Heart right ventricle (tissue), 16 donors: ENCODE data around the gene DCHS1. TPM values are rescaled to one million over a fixed set of nuclear protein-coding genes. Genes with fewer than 3 reads are reported as not detected.

Experiments
- ATAC-seq, 8 donors: fragments of 200-7000 bp; cut with Tn5 transposase; one replicate each; pipeline ENCODE4 v1.9.1; 2020; ENCODE audit warnings: mild to moderate bottlenecking in 8 of 8, moderate library complexity in 8 of 8, moderate number of reproducible peaks in 1 of 8
- DNase-seq, 2 donors: peaks; one replicate each; pipeline ENCODE4 v3.0.0-alpha.2; 2020
- H3K27ac ChIP-seq, 10 donors: fragments of 200-600 bp; sonication (generic) in 2 of 10; one replicate each; pipeline versions ENCODE4 v1.5.0 to v1.8.0; 2020 to 2022; ENCODE audit warnings: mild to moderate bottlenecking in 3 of 10
- H3K27me3 ChIP-seq, 7 donors: fragments of 200-600 bp; one replicate each; pipeline ENCODE4 v1.8.0; 2021 to 2022; ENCODE audit warnings: mild to moderate bottlenecking in 2 of 7
- H3K36me3 ChIP-seq, 9 donors: fragments of 200-600 bp; sonication (generic) in 1 of 9; one replicate each; pipeline versions ENCODE4 v1.5.0 to v1.8.0; 2020 to 2022; ENCODE audit warnings: mild to moderate bottlenecking in 2 of 9
- H3K4me1 ChIP-seq, 9 donors: fragments of 200-600 bp; sonication (generic) in 1 of 9; one replicate each; pipeline versions ENCODE4 v1.5.0 to v1.8.0; 2020 to 2022; ENCODE audit warnings: mild to moderate bottlenecking in 4 of 9
- H3K4me3 ChIP-seq, 10 donors: fragments of 200-600 bp; sonication (generic) in 2 of 10; one replicate each; pipeline versions ENCODE4 v1.5.0 to v1.8.0; 2020 to 2022; ENCODE audit warnings: mild to moderate bottlenecking in 7 of 10, moderate library complexity in 2 of 10
- H3K9me3 ChIP-seq, 11 donors: fragments of 200-600 bp in 10 of 11; sonication (generic) in 2 of 11; one replicate each; pipeline versions ENCODE4 v1.5.0 to v1.8.0; 2013 to 2022; ENCODE audit warnings: mild to moderate bottlenecking in 2 of 11, control low read depth in 1 of 11, moderate library complexity in 1 of 11
- CTCF ChIP-seq, 9 donors: fragments of 200-600 bp; sonication (generic) in 2 of 9; IDR thresholded peaks; one replicate each; pipeline versions ENCODE4 v1.5.0 to v1.8.0; 2021 to 2022; ENCODE audit warnings: antibody characterized with exemption in 9 of 9, mild to moderate bottlenecking in 5 of 9, moderate library complexity in 1 of 9
- WGBS, 2 donors: extraction: QIAGEN DNeasy Blood & Tissue Kit; methylation state at CpG; one replicate each; pipeline ENCODE4 v1.1.7; 2013; ENCODE audit warnings: inconsistent platforms in 1 of 2; 5-methylcytosine and 5-hydroxymethylcytosine counted together
- intact Hi-C, 10 donors: fragments of 100-400 bp; cut with DNase I; formaldehyde crosslinking; loops; one replicate each; pipeline versions ENCODE4 v1.11.1 to v1.14.2; 2022
- polyA plus RNA-seq, 2 donors: library from polyadenylated mRNA; stranded (reverse); fragments of 200-250 nt; gene quantifications; one replicate each; pipeline ENCODE4 v1.2.3, GENCODE V29; 2013
- total RNA-seq, 10 donors: library from RNA; stranded (reverse); fragmentation: NEBNext Ultra II Directional in 3 of 10; extraction: Animal tissue kit (Norgen Biotek cat#: 25700) in 3 of 10; gene quantifications; one replicate each; pipeline versions ENCODE4 v1.2.1 to v1.2.4, GENCODE V29; 2021 to 2023
- donor health status: Arrhythmogenic right ventricular cardiomyopathy.
- donor health status: ischemic (EF 13 %, LVEDD 7.1; RV severe dilation, severe dysfunction).
- donor health status: healthy with polysubstance abuse.
- donor health status: DM: no; HTN: yes; CAD: no.
- donor health status: DM: no; HTN: no; CAD: no.
- donor health status: ischemic (EF 25% LVEDD 6.9; RV normal size, moderate dysfunction).
- donor health status: ischemic (EF 25% LVEDD 5.7; RV mildly dilated, moderate dysfunction).
- donor health status: healthy.
- donor health status: DM: yes; HTN: yes; CAD: no.
- donor health status: Ischemic cardiomyopathy.
- donor health status: ischemic (EF 35%, LVEDD 5.7; RV mildly dilated, moderate dysfunction).
- donor health status: nonischemic (EF 11% LVEDD 7.7; RV severe dilation, severe dysfunction).
- donor health status: DM: yes; HTN: yes; CAD: no.
- donor health status: PGD.
- donor health status: ischemic (EF 29% LVEDD 5.4; RV normal size, mild dysfunction).
- donor health status: nonischemic (EF 23%, LVEDD 6.1; RV moderate dilation, normal function).

Gene DCHS1
- total and polyA plus RNA-seq, 12 donors = 4.1 to 12.4 (median 8.2) TPM

DNA sequence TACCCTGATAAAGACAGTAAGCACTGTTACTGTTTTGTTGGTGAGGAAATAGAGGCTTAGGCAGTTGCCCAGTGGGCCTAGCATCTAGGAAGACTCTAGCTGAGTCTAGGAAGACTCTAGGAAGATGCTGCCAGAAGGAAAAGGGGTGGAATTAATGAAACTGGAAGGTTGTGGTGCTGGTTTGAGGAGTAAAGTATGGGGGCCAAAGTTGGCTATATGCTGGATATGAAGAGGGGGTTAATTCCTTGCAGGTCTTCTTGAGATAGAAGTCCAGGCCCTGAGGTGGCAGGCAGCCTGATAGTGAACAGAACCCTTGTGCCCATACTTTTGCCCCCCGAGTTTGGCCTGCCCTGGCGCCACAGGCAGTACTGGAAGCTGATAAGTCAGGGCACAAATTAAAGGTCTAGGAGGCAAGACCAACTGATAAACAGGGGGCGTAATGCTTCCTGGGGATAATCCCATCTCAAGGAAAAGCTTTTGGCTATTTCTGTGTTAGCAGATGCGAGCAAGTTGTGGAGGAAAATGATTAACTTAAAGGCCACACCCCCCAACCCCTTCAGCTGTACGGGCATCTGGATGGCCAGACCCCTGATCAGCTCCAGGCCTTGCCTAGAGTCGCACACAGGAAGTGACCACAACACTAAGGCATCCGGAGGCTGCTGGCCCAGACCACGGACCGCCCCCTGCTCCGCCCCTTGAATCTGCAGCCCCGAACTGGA, 49.0 kb downstream of the DCHS1 start:
- peaks cover 3 to 50% (median 35%) of the 10 kb centered on the region in 9 donors for H3K36me3 ChIP-seq

DNA sequence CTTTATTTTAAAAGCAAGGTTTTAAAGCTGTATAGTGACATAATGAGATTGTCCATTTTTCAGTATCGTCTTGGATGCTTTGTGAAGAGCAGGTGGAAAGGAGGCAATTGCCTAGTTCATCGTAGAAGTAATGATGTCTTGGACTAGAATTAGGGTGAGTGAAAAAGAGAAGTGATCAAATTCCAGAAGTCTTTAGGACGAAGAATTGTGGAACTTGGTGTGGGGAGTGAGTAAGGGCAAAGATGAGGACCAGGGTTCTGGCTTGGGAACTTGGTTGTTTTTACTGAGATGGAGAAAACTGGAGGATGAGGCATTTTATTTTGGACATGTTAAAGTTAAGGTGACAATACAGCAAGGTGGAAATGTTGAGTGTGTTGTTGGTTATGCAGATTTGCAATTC, 50.8 kb downstream of the DCHS1 start:
- Histone ChIP-seq H3K36me3 (peaks cover 3 to 51% (median 37%) of the 10 kb centered on the region in 9 donors), H3K4me1 (peaks cover 15 to 80% (median 63%) of the 10 kb centered on the region in 9 donors), H3K27me3 (no peaks in the 10 kb centered on the region), H3K27ac (peak overlapping the region; percentile 93 to 99 (median 97)), H3K4me3 (peak overlapping the region; percentile 63 to 97 (median 82)), H3K9me3 (no peaks in the 10 kb centered on the region)
- no peak for TF ChIP-seq CTCF (IDR thresholded peaks at IDR 0.05)
- DNase-seq (peak in 1 of 2 donors; percentile 1), ATAC-seq (no peak)
- WGBS, 2 donors = 2 to 5% methylated on average over 3 of the region's 3 CpGs
- intact Hi-C loops = loop anchor here in 6 of 10 donors (1.0 to 10.0 kb wide), 8 partner anchors 57 to 122 kb away; partner anchors contain the start of genes ARFIP2 (in 3 of the 6), TIMM10B (in 3 of the 6) and MRPL17 (in 2 of the 6)

More for the DNA sequence above, 49.0 kb downstream of the DCHS1 start:
- no peak for TF ChIP-seq CTCF (IDR thresholded peaks at IDR 0.05)
- Histone ChIP-seq H3K27ac (peak overlapping the region; percentile 68 to 99 (median 97)), H3K27me3 (no peaks in the 10 kb centered on the region), H3K4me3 (peak overlapping the region in 8 of 10 donors; percentile 63 to 97 (median 84)), H3K4me1 (peaks cover 15 to 85% (median 66%) of the 10 kb centered on the region in 9 donors), H3K9me3 (no peaks in the 10 kb centered on the region)
- intact Hi-C loops = loop anchor here in 2 of 10 donors (5.0 to 10.0 kb wide), 2 partner anchors 72 to 124 kb away; partner anchors contain the start of genes ARFIP2 (in 1 of the 2) and TIMM10B (in 1 of the 2)
- DNase-seq = peak; percentile 90 to 97
- peak; percentile 76 to 88 (median 84) for ATAC-seq
- WGBS, 2 donors = 3 to 5% methylated on average over 11 of the region's 11 CpGs

DNA sequence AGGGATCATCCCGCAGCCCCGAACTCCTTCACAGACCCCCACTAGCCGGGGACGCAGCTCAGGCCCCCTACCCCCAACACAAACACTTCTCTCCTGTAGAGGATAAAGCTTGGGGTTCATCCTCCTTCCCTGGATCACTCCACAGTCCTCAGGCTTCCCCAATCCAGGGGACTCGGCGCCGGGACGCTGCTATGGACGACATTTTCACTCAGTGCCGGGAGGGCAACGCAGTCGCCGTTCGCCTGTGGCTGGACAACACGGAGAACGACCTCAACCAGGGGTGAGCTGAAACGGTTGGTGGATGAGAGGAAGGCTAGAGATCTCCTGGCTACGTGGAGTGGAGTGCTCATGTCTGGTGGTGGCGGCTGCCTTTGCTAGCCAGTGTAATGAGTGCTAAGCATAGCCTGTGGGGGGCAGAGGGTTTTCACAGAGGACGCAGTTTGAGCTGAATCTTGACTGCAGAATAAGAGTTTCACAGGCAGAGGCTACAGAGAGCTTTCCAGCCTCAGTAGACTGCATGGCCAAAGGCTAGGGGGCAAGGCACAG, 51.5 kb downstream of the DCHS1 start:
- H3K4me1 ChIP-seq = peaks cover 15 to 79% (median 68%) of the 10 kb centered on the region in 9 donors
- intact Hi-C loops = loop anchor here in 5 of 10 donors (1.0 to 10.0 kb wide), 8 partner anchors 57 to 122 kb away; partner anchors contain the start of genes ARFIP2 (in 2 of the 5), MRPL17 (in 2 of the 5) and TIMM10B (in 2 of the 5)
- 0 to 1% methylated on average over 20 of the region's 20 CpGs for WGBS, 2 donors

More for the DNA sequence above, 51.5 kb downstream of the DCHS1 start:
- Histone ChIP-seq H3K4me3 (peak overlapping the region; percentile 63 to 97 (median 82)), H3K9me3 (no peaks in the 10 kb centered on the region), H3K36me3 (peaks cover 0 to 51% (median 37%) of the 10 kb centered on the region in 9 donors), H3K27ac (peak overlapping the region; percentile 93 to 99 (median 97)), H3K27me3 (no peaks in the 10 kb centered on the region)
- peak in 4 of 9 donors; percentile 17 to 48 (median 48) for TF ChIP-seq CTCF (IDR thresholded peaks at IDR 0.05)
- DNase-seq (peak in 1 of 2 donors; percentile 61), ATAC-seq (peak; percentile 43 to 70 (median 56))
